Measurements from ENCODE around the gene USP34. TPM values are rescaled to one million over a fixed set of nuclear protein-coding genes. Genes with fewer than 3 reads are reported as not detected.

The USP34 gene
- total RNA-seq, 1 donor from 2014 or later: 157 TPM

DNA sequence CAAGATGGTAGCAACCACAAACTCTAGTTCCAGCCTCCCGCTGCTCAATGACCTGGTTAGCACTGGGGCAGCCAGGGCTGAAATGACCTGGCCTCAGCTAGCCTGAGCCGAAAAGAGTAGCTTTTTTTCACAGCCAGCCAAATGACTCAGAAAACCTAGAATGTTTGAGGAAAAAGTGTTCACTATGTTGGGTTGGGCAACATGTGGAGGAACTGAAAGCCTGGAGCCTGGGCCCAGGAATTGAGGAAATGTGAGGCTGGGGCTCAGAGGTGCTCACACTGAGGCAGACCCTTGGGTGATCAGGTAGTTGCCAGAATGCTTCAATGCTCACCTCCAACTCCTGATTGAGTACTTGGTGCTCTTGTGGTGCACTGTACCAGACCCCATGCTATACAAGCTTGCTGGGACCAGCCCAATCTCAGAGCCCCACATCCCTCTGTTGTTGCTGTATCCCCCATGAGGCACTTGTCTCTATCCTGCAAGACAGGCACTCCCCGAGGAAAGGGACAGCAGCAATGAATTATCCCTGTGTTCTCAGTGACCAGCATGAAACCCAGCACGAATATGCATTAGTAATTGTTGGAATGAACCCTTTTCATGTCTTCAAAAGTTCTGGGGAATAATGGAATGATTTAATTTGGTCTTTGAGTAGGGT is 116.2 kb downstream of the USP34 start:
- H3K36me3 Mint-ChIP-seq: peaks cover 60% of the 10 kb centered on the region

GRCh38 chr2:61353909-61354308 is 117.0 kb downstream of the USP34 start:
- peaks cover 63% of the 10 kb centered on the region for H3K36me3 Mint-ChIP-seq
- no peak for DNase-seq (ENCODE audit: low spot score in 2 of 2, unreplicated experiment in 2 of 2)
- no peaks in the 10 kb centered on the region for H3K27me3 Mint-ChIP-seq (ENCODE audit: low read depth)
- no peak overlapping the region for H3K4me3 Mint-ChIP-seq
- H3K27ac Mint-ChIP-seq: no peak overlapping the region
- no peak for TF ChIP-seq CTCF (IDR thresholded peaks at IDR 0.05; ENCODE audit: unreplicated experiment)
- H3K9me3 Mint-ChIP-seq: peaks cover 24% of the 10 kb centered on the region
- H3K4me1 Mint-ChIP-seq: peaks cover 7% of the 10 kb centered on the region

More for the DNA sequence above, 116.2 kb downstream of the USP34 start:
- Mint-ChIP-seq H3K4me3 (no peak overlapping the region), H3K4me1 (peaks cover 9% of the 10 kb centered on the region), H3K27ac (no peak overlapping the region), H3K27me3 (ENCODE audit: low read depth) (no peaks in the 10 kb centered on the region), H3K9me3 (peaks cover 24% of the 10 kb centered on the region)
- no peak for DNase-seq (ENCODE audit: low spot score in 2 of 2, unreplicated experiment in 2 of 2)
- no peak for TF ChIP-seq CTCF (IDR thresholded peaks at IDR 0.05; ENCODE audit: unreplicated experiment)

DNA sequence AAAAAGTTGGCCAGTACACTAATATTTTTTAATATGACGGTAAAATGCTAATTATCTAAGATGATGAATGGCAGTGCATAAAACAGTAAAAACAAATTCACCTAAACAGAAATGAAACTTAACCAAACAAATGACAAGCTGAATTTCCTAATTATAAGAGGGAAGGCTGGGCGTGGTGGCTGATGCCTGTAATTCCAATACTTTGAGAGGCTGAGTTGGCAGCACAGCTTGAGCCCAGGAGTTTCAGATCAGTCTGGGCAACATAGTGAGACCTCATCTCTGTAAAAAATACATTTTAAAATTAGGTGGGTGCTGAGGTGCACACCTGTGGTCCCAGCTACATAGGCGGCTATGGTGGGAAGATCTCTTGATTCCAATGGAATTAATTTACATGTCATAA is 120.1 kb downstream of the USP34 start:
- DNase-seq (ENCODE audit: low spot score in 2 of 2, unreplicated experiment in 2 of 2): no peak
- peaks cover 65% of the 10 kb centered on the region for H3K36me3 Mint-ChIP-seq
- no peak overlapping the region for H3K27ac Mint-ChIP-seq
- no peak overlapping the region for H3K4me3 Mint-ChIP-seq
- H3K27me3 Mint-ChIP-seq (ENCODE audit: low read depth): no peaks in the 10 kb centered on the region
- no peaks in the 10 kb centered on the region for H3K4me1 Mint-ChIP-seq
- H3K9me3 Mint-ChIP-seq: peaks cover 24% of the 10 kb centered on the region
- no peak for TF ChIP-seq CTCF (IDR thresholded peaks at IDR 0.05; ENCODE audit: unreplicated experiment)

DNA sequence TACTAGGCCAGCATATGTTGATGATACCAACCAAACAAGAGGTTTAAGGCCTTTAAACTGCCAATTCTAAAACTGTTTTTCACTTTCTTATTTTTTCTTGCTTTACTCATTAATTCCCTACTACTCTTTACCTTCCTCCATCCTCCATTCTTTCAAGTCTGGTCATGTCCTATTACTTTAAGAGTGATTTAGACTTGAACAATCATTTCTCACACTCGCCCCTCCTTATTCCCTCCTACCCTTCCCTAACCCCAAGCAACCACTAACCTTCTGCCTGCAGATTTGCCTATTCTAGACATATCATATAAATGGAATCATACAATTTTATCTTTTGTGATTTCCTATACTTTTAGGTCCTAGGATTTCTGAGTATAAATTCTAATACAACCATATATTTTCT is 127.7 kb downstream of the USP34 start:
- Mint-ChIP-seq H3K27ac (no peak overlapping the region), H3K27me3 (ENCODE audit: low read depth) (no peaks in the 10 kb centered on the region), H3K4me1 (no peaks in the 10 kb centered on the region), H3K9me3 (no peaks in the 10 kb centered on the region), H3K4me3 (no peak overlapping the region), H3K36me3 (peaks cover 53% of the 10 kb centered on the region)
- no peak for TF ChIP-seq CTCF (IDR thresholded peaks at IDR 0.05; ENCODE audit: unreplicated experiment)
- no peak for DNase-seq (ENCODE audit: low spot score in 2 of 2, unreplicated experiment in 2 of 2)

DNA sequence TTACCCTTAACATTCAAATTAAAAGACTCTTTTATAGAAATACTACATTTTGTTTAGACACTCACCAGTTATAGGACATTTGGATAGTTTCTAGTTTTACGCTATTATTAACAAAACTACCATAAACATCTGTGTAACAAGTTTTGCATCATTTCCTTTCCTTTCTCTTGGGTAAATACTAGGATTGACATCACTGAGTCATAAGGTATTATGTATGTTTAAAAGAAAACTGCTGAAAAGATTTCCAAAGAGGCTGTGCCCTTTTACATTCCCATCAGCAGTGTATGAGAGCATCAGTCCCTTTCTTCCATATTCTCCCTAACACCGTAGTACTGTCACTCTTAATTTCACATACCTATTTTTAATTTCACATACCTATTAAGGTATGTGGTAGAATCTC is 130.6 kb downstream of the USP34 start:
- TF ChIP-seq CTCF (IDR thresholded peaks at IDR 0.05; ENCODE audit: unreplicated experiment): no peak
- H3K4me1 Mint-ChIP-seq: no peaks in the 10 kb centered on the region
- no peaks in the 10 kb centered on the region for H3K27me3 Mint-ChIP-seq (ENCODE audit: low read depth)
- H3K4me3 Mint-ChIP-seq: no peak overlapping the region
- no peak overlapping the region for H3K27ac Mint-ChIP-seq
- no peaks in the 10 kb centered on the region for H3K9me3 Mint-ChIP-seq
- peaks cover 45% of the 10 kb centered on the region for H3K36me3 Mint-ChIP-seq
- no peak for DNase-seq (ENCODE audit: low spot score in 2 of 2, unreplicated experiment in 2 of 2)

DNA sequence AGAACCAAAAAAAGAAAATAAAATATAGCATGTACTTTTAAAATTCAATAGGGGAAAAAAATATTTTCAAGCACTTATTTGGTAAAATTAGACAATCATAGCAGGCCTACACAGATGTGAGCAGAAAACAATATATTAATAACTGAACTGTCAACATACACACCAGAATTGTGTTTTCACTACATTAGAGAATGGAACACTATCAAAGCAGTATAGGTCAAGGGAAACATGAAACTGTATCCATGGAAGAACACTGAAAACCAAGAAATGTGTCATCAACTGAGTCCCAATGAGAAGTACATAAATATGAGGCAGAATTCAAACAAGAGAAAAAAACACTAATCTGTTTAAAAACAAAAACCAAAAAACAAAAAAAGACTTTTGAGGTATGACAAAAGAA is 132.4 kb downstream of the USP34 start:
- H3K27ac Mint-ChIP-seq: no peak overlapping the region
- H3K4me1 Mint-ChIP-seq: no peaks in the 10 kb centered on the region
- H3K36me3 Mint-ChIP-seq: peaks cover 34% of the 10 kb centered on the region
- TF ChIP-seq CTCF (IDR thresholded peaks at IDR 0.05; ENCODE audit: unreplicated experiment): no peak
- no peak for DNase-seq (ENCODE audit: low spot score in 2 of 2, unreplicated experiment in 2 of 2)
- H3K9me3 Mint-ChIP-seq: no peaks in the 10 kb centered on the region
- H3K4me3 Mint-ChIP-seq: no peak overlapping the region
- H3K27me3 Mint-ChIP-seq (ENCODE audit: low read depth): no peaks in the 10 kb centered on the region
